Ovary (tissue), 9 donors: ENCODE data around the gene TMPRSS4. TPM values are rescaled to one million over a fixed set of nuclear protein-coding genes. Genes with fewer than 3 reads are reported as not detected.

Source experiments
- DNase-seq, 5 donors: peaks; one replicate each; pipeline ENCODE4 v3.0.0-alpha.2; 2019 to 2020
- H3K27ac ChIP-seq, 2 donors: fragments of 200-600 bp; one replicate each; pipeline versions ENCODE4 v1.5.1 to v1.8.0; 2019 to 2022
- H3K27me3 ChIP-seq: fragments of 200-600 bp; one replicate; pipeline ENCODE4 v1.8.0; 2022
- H3K36me3 ChIP-seq: fragments of 200-600 bp; sonication (generic); one replicate; pipeline ENCODE4 v1.5.1; 2019
- H3K4me1 ChIP-seq: one replicate; pipeline ENCODE4 v1.8.1; 2013; ENCODE audit warnings: mild to moderate bottlenecking, moderate library complexity; ENCODE audit not compliant: insufficient read depth
- H3K4me3 ChIP-seq: fragments of 200-600 bp; sonication (generic); one replicate; pipeline ENCODE4 v1.5.1; 2017
- H3K9me3 ChIP-seq, 2 donors: fragments of 200-600 bp in 1 of 2; sonication (generic) in 1 of 2; one replicate each; pipeline versions ENCODE4 v1.5.1 to v1.8.1; 2013 to 2019; ENCODE audit warnings: mild to moderate bottlenecking in 1 of 2, moderate library complexity in 1 of 2
- EP300 ChIP-seq: sonication (generic); formaldehyde crosslinking; IDR thresholded peaks from one replicate; pipeline ENCODE4 v1.6.1; 2017; ENCODE audit warnings: antibody characterized with exemption
- POLR2A ChIP-seq: fragments of 450-650 bp; IDR thresholded peaks from one replicate; pipeline ENCODE4 v1.6.1; 2017; ENCODE audit warnings: antibody characterized with exemption, mild to moderate bottlenecking, moderate library complexity
- WGBS, 3 donors: extraction: QIAGEN DNeasy Blood & Tissue Kit in 1 of 3; methylation state at CpG; one replicate each; pipeline versions ENCODE4 v1.1.5 to v1.1.7; 2013 to 2017; 5-methylcytosine and 5-hydroxymethylcytosine counted together
- intact Hi-C, 4 donors: fragments of 100-400 bp; cut with DNase I; formaldehyde crosslinking; loops; one replicate each; pipeline versions ENCODE4 v1.11.0 to v1.15.1; 2022 to 2023
- polyA plus RNA-seq, 2 donors: library from polyadenylated mRNA; stranded (reverse); fragments of 200-250 nt in 1 of 2; fragments of 350-450 nt in 1 of 2; fragmentation: Illumina TruSeq in 1 of 2; extraction: RNeasy Lipid Tissue Mini Kit (QIAGEN cat#74804) in 1 of 2; gene quantifications; one replicate each; pipeline ENCODE4 v1.2.3, GENCODE V29; 2013 to 2014
- total RNA-seq, 7 donors: library from RNA; depleted of rRNA in 2 of 7; stranded (reverse); fragments of >200 nt in 2 of 7; fragmentation: NEBNext Ultra II Directional in 3 of 7; extraction: Animal tissue kit (Norgen Biotek cat#: 25700) in 3 of 7; gene quantifications; one replicate each; pipeline versions ENCODE4 v1.1.0 to v1.2.4, GENCODE V29; 2016 to 2023
- TF ChIP-seq, protein P1 (sequence below), 3 donors: fragments of 450-650 bp in 2 of 3; fragments of 200-600 bp in 1 of 3; IDR thresholded peaks; one replicate each; pipeline versions ENCODE4 v1.5.1 to v1.8.0; 2016 to 2022; ENCODE audit warnings: antibody characterized with exemption in 3 of 3, mild to moderate bottlenecking in 1 of 3
- donor health status: DM: no; HTN: no; CAD: no; lungs with moderate emphysema.
- donor health status: DM: no; HTN: no; CAD: no.
- donor health status: Bipolar disorder and iron deficiency.
- donor health status: DM: yes; HTN: yes; CAD: no.
- donor health status: DM: no; HTN: no; CAD: no.
- donor health status: DM: yes; HTN: yes; CAD: no.

TMPRSS4 gene
- total and polyA plus RNA-seq, 9 donors = 0.20 to 2.3 (median 0.85) TPM; not detected in 5

DNA sequence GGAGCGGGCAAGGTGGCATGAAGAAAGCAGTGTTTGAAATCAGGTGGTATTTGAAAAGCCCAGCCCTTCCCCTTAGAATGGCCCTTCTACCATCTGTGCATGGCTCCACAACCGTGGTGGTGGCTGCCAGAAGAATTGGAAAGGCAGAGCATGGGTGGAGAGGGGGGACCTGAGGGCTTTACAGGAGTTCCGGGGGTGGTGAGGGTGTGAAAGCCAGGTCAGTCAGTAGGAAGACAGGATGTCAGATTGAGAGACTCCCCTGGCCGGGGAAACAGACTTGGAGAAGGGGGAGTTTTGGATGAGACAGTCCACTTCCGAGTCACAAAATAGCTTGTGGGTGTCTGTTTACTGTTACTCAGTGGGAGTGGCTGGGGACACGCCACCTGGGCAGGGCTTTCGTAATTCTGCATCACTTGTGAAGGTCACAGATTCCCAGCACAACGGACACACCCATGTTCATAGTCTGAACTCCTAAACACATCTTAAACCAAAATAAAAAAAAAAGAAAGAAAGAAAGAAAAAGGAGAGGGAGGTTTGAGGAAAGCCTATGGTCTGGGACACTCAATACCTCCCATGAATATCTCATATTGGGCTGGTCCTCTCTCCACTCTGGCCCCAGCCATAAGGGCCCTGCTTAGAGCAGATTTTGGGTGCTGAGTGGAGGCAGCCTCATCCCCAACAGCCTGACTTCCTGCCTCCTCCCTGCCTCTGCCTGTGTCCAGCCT is 34.3 kb downstream of the TMPRSS4 start:
- DNase-seq = no peak
- 24 to 40% (median 25%) methylated on average over 8 of the region's 8 CpGs for WGBS, 3 donors

DNA sequence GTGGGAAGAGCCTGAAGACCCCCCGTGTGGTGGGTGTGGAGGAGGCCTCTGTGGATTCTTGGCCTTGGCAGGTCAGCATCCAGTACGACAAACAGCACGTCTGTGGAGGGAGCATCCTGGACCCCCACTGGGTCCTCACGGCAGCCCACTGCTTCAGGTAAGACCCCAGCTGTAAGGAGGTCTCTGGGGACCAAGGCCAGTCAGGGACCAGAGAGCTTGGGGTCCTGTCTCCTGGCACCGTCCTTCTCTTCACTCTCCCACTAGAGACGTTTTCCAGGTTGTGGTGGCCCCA is 34.8 kb downstream of the TMPRSS4 start:
- no peak for TF ChIP-seq EP300
- TF ChIP-seq, protein P1, sequence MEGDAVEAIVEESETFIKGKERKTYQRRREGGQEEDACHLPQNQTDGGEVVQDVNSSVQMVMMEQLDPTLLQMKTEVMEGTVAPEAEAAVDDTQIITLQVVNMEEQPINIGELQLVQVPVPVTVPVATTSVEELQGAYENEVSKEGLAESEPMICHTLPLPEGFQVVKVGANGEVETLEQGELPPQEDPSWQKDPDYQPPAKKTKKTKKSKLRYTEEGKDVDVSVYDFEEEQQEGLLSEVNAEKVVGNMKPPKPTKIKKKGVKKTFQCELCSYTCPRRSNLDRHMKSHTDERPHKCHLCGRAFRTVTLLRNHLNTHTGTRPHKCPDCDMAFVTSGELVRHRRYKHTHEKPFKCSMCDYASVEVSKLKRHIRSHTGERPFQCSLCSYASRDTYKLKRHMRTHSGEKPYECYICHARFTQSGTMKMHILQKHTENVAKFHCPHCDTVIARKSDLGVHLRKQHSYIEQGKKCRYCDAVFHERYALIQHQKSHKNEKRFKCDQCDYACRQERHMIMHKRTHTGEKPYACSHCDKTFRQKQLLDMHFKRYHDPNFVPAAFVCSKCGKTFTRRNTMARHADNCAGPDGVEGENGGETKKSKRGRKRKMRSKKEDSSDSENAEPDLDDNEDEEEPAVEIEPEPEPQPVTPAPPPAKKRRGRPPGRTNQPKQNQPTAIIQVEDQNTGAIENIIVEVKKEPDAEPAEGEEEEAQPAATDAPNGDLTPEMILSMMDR (IDR thresholded peaks at IDR 0.05) = no peak
- TF ChIP-seq POLR2A = no peak
- whole genome bisulfite sequencing, 3 donors = 66 to 74% (median 73%) methylated on average over 6 of the region's 6 CpGs
- H3K27me3 ChIP-seq = no peaks in the 10 kb centered on the region
- intact Hi-C loops = no loop called here
- no peak for DNase-seq
- H3K27ac ChIP-seq = no peak overlapping the region
- no peak overlapping the region for H3K4me3 ChIP-seq
- H3K9me3 ChIP-seq = no peaks in the 10 kb centered on the region
- no peaks in the 10 kb centered on the region for H3K36me3 ChIP-seq
- H3K4me1 ChIP-seq = no peaks in the 10 kb centered on the region

More for the DNA sequence above, 34.3 kb downstream of the TMPRSS4 start:
- no peaks in the 10 kb centered on the region for H3K9me3 ChIP-seq
- intact Hi-C loops = no loop called here
- H3K27me3 ChIP-seq = no peaks in the 10 kb centered on the region
- H3K27ac ChIP-seq = no peak overlapping the region
- H3K4me3 ChIP-seq = no peak overlapping the region
- H3K36me3 ChIP-seq = no peaks in the 10 kb centered on the region
- TF ChIP-seq POLR2A (no peak), EP300 (no peak)
- TF ChIP-seq, protein P1 (IDR thresholded peaks at IDR 0.05) = no peak
- no peaks in the 10 kb centered on the region for H3K4me1 ChIP-seq

- intact Hi-C loops = no loop called here
- DNase-seq = no peak
- Histone ChIP-seq H3K27ac (no peak overlapping the region), H3K9me3 (no peaks in the 10 kb centered on the region), H3K27me3 (no peaks in the 10 kb centered on the region), H3K4me1 (no peaks in the 10 kb centered on the region), H3K4me3 (no peak overlapping the region), H3K36me3 (no peaks in the 10 kb centered on the region)
- 80 to 85% (median 81%) methylated on average over 11 of the region's 11 CpGs for WGBS, 3 donors
- TF ChIP-seq, protein P1 (IDR thresholded peaks at IDR 0.05) = no peak
- TF ChIP-seq EP300 = no peak
- no peak for TF ChIP-seq POLR2A
Measured at GRCh38 chr11:118112711-118113430, 36.0 kb downstream of the TMPRSS4 start.

DNA sequence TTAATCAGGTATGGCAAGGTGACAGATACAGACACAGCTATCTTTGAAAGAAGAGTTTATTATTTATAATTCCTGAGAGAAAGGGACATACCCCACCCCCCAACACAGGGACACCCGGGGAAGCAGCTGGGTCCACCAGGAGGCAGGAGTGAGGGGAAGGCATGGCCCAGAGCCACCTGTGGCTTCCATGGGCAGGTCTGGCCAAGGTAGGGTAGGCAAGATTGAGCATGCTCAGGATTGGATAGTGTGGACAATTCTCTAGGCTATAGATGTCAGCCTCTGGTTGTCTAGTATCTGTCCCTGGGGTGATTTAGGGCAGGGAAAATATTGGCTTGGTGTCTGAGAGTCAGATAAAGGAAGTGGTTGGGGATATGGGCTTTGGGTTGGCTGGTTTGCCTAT is 37.4 kb downstream of the TMPRSS4 start:
- Histone ChIP-seq H3K36me3 (no peaks in the 10 kb centered on the region), H3K9me3 (no peaks in the 10 kb centered on the region), H3K4me1 (no peaks in the 10 kb centered on the region), H3K4me3 (no peak overlapping the region), H3K27ac (no peak overlapping the region), H3K27me3 (no peaks in the 10 kb centered on the region)
- intact Hi-C loops = no loop called here
- no peak for DNase-seq
- WGBS, 3 donors = 67 to 86% (median 73%) methylated on average over 1 of the region's 1 CpG
- TF ChIP-seq, protein P1 (IDR thresholded peaks at IDR 0.05) = no peak
- TF ChIP-seq EP300 = no peak
- no peak for TF ChIP-seq POLR2A
